Mesodermal cell (in vitro differentiated cells): Measurements from ENCODE around the gene BPIFA2.
"Not testable (repeated sequence)": the region's sequence is repeated elsewhere in the genome, so short reads cannot be mapped to it uniquely, and the experiment has no call there.

ENCODE experiments used
- H3K27ac ChIP-seq: 2 replicates; pipeline ENCODE4 v1.7.0; 2013; ENCODE audit warnings: mild to moderate bottlenecking, low read depth, low read length, moderate library complexity; ENCODE audit not compliant: severe bottlenecking
- H3K36me3 ChIP-seq: 2 replicates; pipeline ENCODE4 v1.7.1; 2013; ENCODE audit warnings: mild to moderate bottlenecking, low read length, moderate library complexity; ENCODE audit not compliant: control insufficient read depth, insufficient read depth
- H3K4me1 ChIP-seq: one replicate; pipeline ENCODE4 v1.7.1; 2013; ENCODE audit warnings: mild to moderate bottlenecking, low read length; ENCODE audit not compliant: insufficient read depth, control insufficient read depth, poor library complexity, severe bottlenecking
- H3K4me3 ChIP-seq: 2 replicates; pipeline ENCODE4 v1.7.0; 2013; ENCODE audit warnings: low read length, control low read depth, mild to moderate bottlenecking; ENCODE audit not compliant: insufficient read depth, poor library complexity, severe bottlenecking; ENCODE audit errors: extremely low read depth
- H3K9me3 ChIP-seq: 2 replicates; pipeline ENCODE4 v1.7.1; 2013; ENCODE audit warnings: mild to moderate bottlenecking, low read length, moderate library complexity; ENCODE audit not compliant: control insufficient read depth
- WGBS, 2 experiments: methylation state at CpG; one replicate each; pipeline ENCODE4 v1.1.5; 2013; ENCODE audit warnings: missing lambda C conversion rate in 2 of 2; ENCODE audit not compliant: insufficient coverage in 2 of 2; 5-methylcytosine and 5-hydroxymethylcytosine counted together

The BPIFA2 gene

GRCh38 chr20:33177866-33178265 is 9.9 kb downstream of the BPIFA2 start:
- Histone ChIP-seq H3K4me3 (no peak overlapping the region), H3K27ac (no peak overlapping the region), H3K9me3 (no peaks in the 10 kb centered on the region), H3K4me1 (no peaks in the 10 kb centered on the region), H3K36me3 (no peaks in the 10 kb centered on the region)
- WGBS, 2 experiments: 91 to 94% methylated on average over 6 of the region's 9 CpGs

- 61% methylated on average over 4 to 5 of the region's 6 CpGs for WGBS, 2 experiments
- H3K9me3 ChIP-seq: no peaks in the 10 kb centered on the region
- no peak overlapping the region for H3K4me3 ChIP-seq
- no peaks in the 10 kb centered on the region for H3K36me3 ChIP-seq
- H3K27ac ChIP-seq: no peak overlapping the region
- no peaks in the 10 kb centered on the region for H3K4me1 ChIP-seq
Observed at GRCh38 chr20:33178726-33179125, 10.8 kb downstream of the BPIFA2 start.

GRCh38 chr20:33180169-33180568 is 12.2 kb downstream of the BPIFA2 start:
- 82 to 90% methylated on average over 3 to 5 of the region's 5 CpGs for WGBS, 2 experiments
- no peaks in the 10 kb centered on the region for H3K4me1 ChIP-seq
- H3K9me3 ChIP-seq: no peaks in the 10 kb centered on the region
- H3K27ac ChIP-seq: no peak overlapping the region
- no peaks in the 10 kb centered on the region for H3K36me3 ChIP-seq
- H3K4me3 ChIP-seq: no peak overlapping the region

GRCh38 chr20:33181482-33182093 is 13.6 kb downstream of the BPIFA2 start:
- no peaks in the 10 kb centered on the region for H3K36me3 ChIP-seq

GRCh38 chr20:33183312-33183711 is 15.4 kb downstream of the BPIFA2 start:
- H3K36me3 ChIP-seq: no peaks in the 10 kb centered on the region
- no peaks in the 10 kb centered on the region for H3K9me3 ChIP-seq
- no peak overlapping the region for H3K4me3 ChIP-seq
- H3K4me1 ChIP-seq: no peaks in the 10 kb centered on the region
- H3K27ac ChIP-seq: no peak overlapping the region
- WGBS, 2 experiments: 67 to 78% methylated on average over 1 of the region's 2 CpGs

More at GRCh38 chr20:33181482-33182093, 13.6 kb downstream of the BPIFA2 start:
- WGBS, 2 experiments: 100% methylated on average over 1 of the region's 1 CpG; no CpG with 5 or more reads in 1 of the 2 experiments
- H3K27ac ChIP-seq: no peak overlapping the region
- H3K9me3 ChIP-seq: no peaks in the 10 kb centered on the region
- H3K4me1 ChIP-seq: no peaks in the 10 kb centered on the region
- H3K4me3 ChIP-seq: no peak overlapping the region

- not testable (repeated sequence) for H3K4me3 ChIP-seq, H3K9me3 ChIP-seq, H3K36me3 ChIP-seq, H3K27ac ChIP-seq, H3K4me1 ChIP-seq
- 92% methylated on average over 2 of the region's 40 CpGs; no CpG with 5 or more reads in 1 of the 2 experiments for WGBS, 2 experiments
Observed at GRCh38 chr20:33185031-33185590, 17.2 kb downstream of the BPIFA2 start.

- Histone ChIP-seq H3K36me3 (no peaks in the 10 kb centered on the region), H3K9me3 (no peaks in the 10 kb centered on the region), H3K4me1 (no peaks in the 10 kb centered on the region), H3K27ac (no peak overlapping the region), H3K4me3 (no peak overlapping the region)
- WGBS, 2 experiments: 94 to 100% methylated on average over 2 of the region's 4 CpGs
Observed at GRCh38 chr20:33187491-33187890, 19.5 kb downstream of the BPIFA2 start.

- no peaks in the 10 kb centered on the region for H3K9me3 ChIP-seq
- WGBS, 2 experiments: 86 to 92% methylated on average over 7 to 8 of the region's 9 CpGs
- H3K36me3 ChIP-seq: no peaks in the 10 kb centered on the region
- H3K27ac ChIP-seq: no peak overlapping the region
- no peaks in the 10 kb centered on the region for H3K4me1 ChIP-seq
- H3K4me3 ChIP-seq: no peak overlapping the region
Observed at GRCh38 chr20:33188421-33188820, 20.5 kb downstream of the BPIFA2 start.

GRCh38 chr20:33191484-33191883 is 23.5 kb downstream of the BPIFA2 start:
- Histone ChIP-seq H3K27ac (no peak overlapping the region), H3K4me1 (no peaks in the 10 kb centered on the region), H3K36me3 (no peaks in the 10 kb centered on the region), H3K4me3 (no peak overlapping the region), H3K9me3 (no peaks in the 10 kb centered on the region)
- WGBS, 2 experiments: 55 to 57% methylated on average over 1 to 2 of the region's 3 CpGs

- no CpG with 5 or more reads among the region's 1 CpG for WGBS, 2 experiments
- Histone ChIP-seq H3K9me3 (no peaks in the 10 kb centered on the region), H3K4me1 (no peaks in the 10 kb centered on the region), H3K27ac (no peak overlapping the region), H3K4me3 (no peak overlapping the region), H3K36me3 (no peaks in the 10 kb centered on the region)
Observed at GRCh38 chr20:33191955-33192354, 24.0 kb downstream of the BPIFA2 start.

GRCh38 chr20:33192912-33193501 is 25.0 kb downstream of the BPIFA2 start:
- Histone ChIP-seq H3K27ac (no peak overlapping the region), H3K36me3 (no peaks in the 10 kb centered on the region), H3K4me1 (no peaks in the 10 kb centered on the region), H3K9me3 (no peaks in the 10 kb centered on the region), H3K4me3 (no peak overlapping the region)
- WGBS, 2 experiments: 57 to 79% methylated on average over 5 to 6 of the region's 8 CpGs
